SK-N-SH treated with all-trans-retinoic acid at 6 μM for 48 hours (cell line): ENCODE data around the gene MRPS5.

Experiments used
- ATAC-seq: fragments of 200-7000 bp; cut with Tn5 transposase; 3 replicates; pipeline ENCODE4 v1.9.1; 2020; ENCODE audit warnings: mild to moderate bottlenecking, moderate library complexity
- ARNTL ChIP-seq: fragments of 450-650 bp; formaldehyde crosslinking; IDR thresholded peaks from 2 replicates; pipeline ENCODE4 v1.5.0; 2020; ENCODE audit warnings: low read depth, mild to moderate bottlenecking, moderate library complexity, borderline replicate concordance
- BACH2 ChIP-seq: fragments of 250-450 bp; sonication (Bioruptor Pico); IDR thresholded peaks from 2 replicates; pipeline ENCODE4 v1.9.0; 2021; ENCODE audit warnings: mild to moderate bottlenecking, borderline replicate concordance
- CSDC2 ChIP-seq: fragments of 250-450 bp; sonication (Bioruptor Pico); IDR thresholded peaks from 2 replicates; pipeline ENCODE4 v1.5.0; 2020; ENCODE audit warnings: mild to moderate bottlenecking, moderate library complexity
- ESRRG ChIP-seq: fragments of 250-450 bp; sonication (Bioruptor Pico); IDR thresholded peaks from 2 replicates; pipeline ENCODE4 v1.6.1; 2021; ENCODE audit warnings: mild to moderate bottlenecking
- GLIS3 ChIP-seq: fragments of 250-450 bp; sonication (Bioruptor Pico); IDR thresholded peaks from 2 replicates; pipeline ENCODE4 v1.5.0; 2020; ENCODE audit warnings: mild to moderate bottlenecking, moderate library complexity
- ISL1 ChIP-seq: fragments of 250-450 bp; sonication (Bioruptor Pico); IDR thresholded peaks from 2 replicates; pipeline ENCODE4 v2.1.2; 2022; ENCODE audit warnings: mild to moderate bottlenecking, moderate library complexity
- OSR1 ChIP-seq: fragments of 250-450 bp; sonication (Bioruptor Pico); IDR thresholded peaks from 2 replicates; pipeline ENCODE4 v1.8.0; 2022; ENCODE audit warnings: moderate library complexity, mild to moderate bottlenecking, inconsistent platforms
- PPARA ChIP-seq: fragments of 250-450 bp; sonication (Bioruptor Pico); IDR thresholded peaks from 2 replicates; pipeline ENCODE4 v1.5.0; 2020; ENCODE audit warnings: mild to moderate bottlenecking, borderline replicate concordance
- RARB ChIP-seq: fragments of 250-450 bp; sonication (Bioruptor Pico); IDR thresholded peaks from 2 replicates; pipeline ENCODE4 v1.8.0; 2021; ENCODE audit warnings: mild to moderate bottlenecking, moderate library complexity
- SNAI2 ChIP-seq: fragments of 250-450 bp; sonication (Bioruptor Pico); IDR thresholded peaks from 2 replicates; pipeline ENCODE4 v1.5.0; 2020; ENCODE audit warnings: mild to moderate bottlenecking, moderate library complexity
- TCF4 ChIP-seq: fragments of 250-450 bp; sonication (Bioruptor Pico); IDR thresholded peaks from 2 replicates; pipeline ENCODE4 v1.8.0; 2021; ENCODE audit warnings: mild to moderate bottlenecking, moderate library complexity, borderline replicate concordance
- TOX ChIP-seq: fragments of 250-450 bp; sonication (Bioruptor Pico); IDR thresholded peaks from 2 replicates; pipeline ENCODE4 v1.8.0; 2021; ENCODE audit warnings: mild to moderate bottlenecking, moderate library complexity, borderline replicate concordance
- ZC3H10 ChIP-seq: fragments of 250-450 bp; sonication (Bioruptor Pico); IDR thresholded peaks from 2 replicates; pipeline ENCODE4 v1.5.1; 2021; ENCODE audit warnings: mild to moderate bottlenecking, moderate library complexity
- ZFP3 ChIP-seq: fragments of 250-450 bp; sonication (Bioruptor Pico); IDR thresholded peaks from 2 replicates; pipeline ENCODE4 v1.5.0; 2020; ENCODE audit warnings: mild to moderate bottlenecking, moderate library complexity
- ZFP30 ChIP-seq: fragments of 450-650 bp; formaldehyde crosslinking; IDR thresholded peaks from 2 replicates; pipeline ENCODE4 v1.5.0; 2022; ENCODE audit warnings: mild to moderate bottlenecking, moderate library complexity
- ZNF565 ChIP-seq: fragments of 450-650 bp; formaldehyde crosslinking; conservative IDR thresholded peaks from 2 replicates; pipeline ENCODE4 v1.5.0; 2020; ENCODE audit warnings: low read depth, mild to moderate bottlenecking, moderate library complexity
- ZNF70 ChIP-seq: fragments of 450-650 bp; formaldehyde crosslinking; IDR thresholded peaks from 2 replicates; pipeline ENCODE4 v1.5.0; 2020; ENCODE audit warnings: mild to moderate bottlenecking, moderate library complexity
- ZNF8 ChIP-seq: fragments of 450-650 bp; formaldehyde crosslinking; IDR thresholded peaks from 2 replicates; pipeline ENCODE4 v1.5.0; 2020; ENCODE audit warnings: mild to moderate bottlenecking, moderate library complexity
- TF ChIP-seq, protein P1 (sequence below): fragments of 250-450 bp; sonication (Bioruptor Pico); IDR thresholded peaks from 2 replicates; pipeline ENCODE4 v1.8.0; 2021; ENCODE audit warnings: low read depth, mild to moderate bottlenecking, moderate library complexity, borderline replicate concordance
- TF ChIP-seq, protein P2 (sequence below): fragments of 250-450 bp; sonication (Bioruptor Pico); IDR thresholded peaks from 2 replicates; pipeline ENCODE4 v1.5.1; 2021; ENCODE audit warnings: mild to moderate bottlenecking, moderate library complexity
- TF ChIP-seq, protein P3 (sequence below): fragments of 250-450 bp; sonication (Bioruptor Pico); IDR thresholded peaks from 2 replicates; pipeline ENCODE4 v1.5.0; 2020; ENCODE audit warnings: mild to moderate bottlenecking, moderate library complexity
- TF ChIP-seq, protein P4 (sequence below): fragments of 250-450 bp; sonication (Bioruptor Pico); IDR thresholded peaks from 2 replicates; pipeline ENCODE4 v1.8.0; 2020; ENCODE audit warnings: mild to moderate bottlenecking, moderate library complexity, borderline replicate concordance
- TF ChIP-seq, protein P5 (sequence below): fragments of 250-450 bp; sonication (Bioruptor Pico); IDR thresholded peaks from 2 replicates; pipeline ENCODE4 v1.5.1; 2020; ENCODE audit warnings: low read depth, mild to moderate bottlenecking, moderate library complexity

The MRPS5 gene

DNA sequence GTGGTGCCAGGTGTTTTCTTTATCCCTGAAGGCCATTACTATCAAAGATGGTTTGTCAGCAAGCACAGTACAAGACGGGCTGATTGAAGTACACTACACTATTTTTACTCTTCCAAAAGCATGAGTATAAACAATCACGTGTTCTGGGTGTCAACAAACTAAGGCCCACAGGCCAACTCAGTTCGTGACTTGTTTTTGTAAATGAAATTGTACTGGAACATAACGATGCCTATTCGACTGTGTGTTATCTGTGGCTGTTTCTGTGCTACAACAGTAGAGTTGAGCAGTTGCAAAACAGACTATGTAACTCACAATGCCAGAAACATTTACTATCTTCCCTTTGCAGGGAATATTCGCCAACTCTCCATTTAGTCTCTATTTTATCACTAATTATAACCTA, 12.3 kb downstream of the MRPS5 start:
- ATAC-seq: no peak

DNA sequence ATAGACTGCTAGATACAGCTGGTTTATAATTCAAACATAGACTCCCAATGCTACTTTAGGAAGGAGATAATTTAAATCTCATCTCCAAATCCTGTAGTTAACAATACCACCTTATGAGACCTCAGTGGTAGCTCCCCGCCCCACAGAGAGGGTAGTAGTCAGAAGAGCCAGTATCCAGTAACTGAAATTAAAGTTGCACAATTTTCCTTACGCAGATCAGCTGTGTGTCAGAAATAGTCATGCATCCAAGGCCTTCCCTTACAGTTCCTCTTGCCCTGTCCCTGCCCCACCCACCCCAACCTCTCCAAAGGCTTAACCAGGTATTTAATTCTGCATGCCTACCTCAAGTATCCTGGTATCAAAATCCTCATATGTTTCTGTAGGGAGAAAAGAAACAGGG, 15.5 kb downstream of the MRPS5 start:
- TF ChIP-seq ARNTL (CRISPR knock-in tag): no peak
- no peak for ATAC-seq

More for the DNA sequence above, 12.3 kb downstream of the MRPS5 start:
- TF ChIP-seq TOX (CRISPR knock-in tag) (no peak), ZNF8 (CRISPR knock-in tag) (no peak), ZNF70 (CRISPR knock-in tag) (no peak), ISL1 (no peak), ZC3H10 (CRISPR knock-in tag) (no peak), OSR1 (CRISPR knock-in tag) (no peak), ZNF565 (CRISPR knock-in tag) (no peak), GLIS3 (no peak), ESRRG (CRISPR knock-in tag) (no peak)
- TF ChIP-seq, protein P1, sequence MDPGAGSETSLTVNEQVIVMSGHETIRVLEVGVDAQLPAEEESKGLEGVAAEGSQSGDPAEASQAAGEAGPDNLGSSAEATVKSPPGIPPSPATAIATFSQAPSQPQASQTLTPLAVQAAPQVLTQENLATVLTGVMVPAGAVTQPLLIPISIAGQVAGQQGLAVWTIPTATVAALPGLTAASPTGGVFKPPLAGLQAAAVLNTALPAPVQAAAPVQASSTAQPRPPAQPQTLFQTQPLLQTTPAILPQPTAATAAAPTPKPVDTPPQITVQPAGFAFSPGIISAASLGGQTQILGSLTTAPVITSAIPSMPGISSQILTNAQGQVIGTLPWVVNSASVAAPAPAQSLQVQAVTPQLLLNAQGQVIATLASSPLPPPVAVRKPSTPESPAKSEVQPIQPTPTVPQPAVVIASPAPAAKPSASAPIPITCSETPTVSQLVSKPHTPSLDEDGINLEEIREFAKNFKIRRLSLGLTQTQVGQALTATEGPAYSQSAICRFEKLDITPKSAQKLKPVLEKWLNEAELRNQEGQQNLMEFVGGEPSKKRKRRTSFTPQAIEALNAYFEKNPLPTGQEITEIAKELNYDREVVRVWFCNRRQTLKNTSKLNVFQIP: no peak
- TF ChIP-seq, protein P2, sequence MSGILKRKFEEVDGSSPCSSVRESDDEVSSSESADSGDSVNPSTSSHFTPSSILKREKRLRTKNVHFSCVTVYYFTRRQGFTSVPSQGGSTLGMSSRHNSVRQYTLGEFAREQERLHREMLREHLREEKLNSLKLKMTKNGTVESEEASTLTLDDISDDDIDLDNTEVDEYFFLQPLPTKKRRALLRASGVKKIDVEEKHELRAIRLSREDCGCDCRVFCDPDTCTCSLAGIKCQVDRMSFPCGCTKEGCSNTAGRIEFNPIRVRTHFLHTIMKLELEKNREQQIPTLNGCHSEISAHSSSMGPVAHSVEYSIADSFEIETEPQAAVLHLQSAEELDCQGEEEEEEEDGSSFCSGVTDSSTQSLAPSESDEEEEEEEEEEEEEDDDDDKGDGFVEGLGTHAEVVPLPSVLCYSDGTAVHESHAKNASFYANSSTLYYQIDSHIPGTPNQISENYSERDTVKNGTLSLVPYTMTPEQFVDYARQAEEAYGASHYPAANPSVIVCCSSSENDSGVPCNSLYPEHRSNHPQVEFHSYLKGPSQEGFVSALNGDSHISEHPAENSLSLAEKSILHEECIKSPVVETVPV (CRISPR knock-in tag): no peak

DNA sequence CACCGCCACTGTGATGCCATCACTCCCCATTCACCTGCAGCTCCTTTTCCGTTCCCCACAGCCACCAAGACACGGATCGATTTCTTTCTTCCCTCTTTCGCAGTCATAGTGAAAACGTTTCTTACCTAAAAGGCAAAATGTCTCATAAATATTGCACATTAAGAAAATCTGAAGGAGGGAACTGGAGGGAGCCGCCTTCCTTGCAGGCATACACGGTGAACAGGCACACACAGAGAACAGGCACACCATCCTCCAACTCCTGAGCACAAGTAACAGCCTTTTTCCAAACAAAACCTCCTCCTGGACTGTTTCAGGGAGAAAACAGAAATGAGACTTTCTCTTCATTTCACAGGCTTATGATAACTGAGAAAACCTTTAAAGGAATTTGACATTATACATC, 17.0 kb downstream of the MRPS5 start:
- no peak for ATAC-seq
- TF ChIP-seq, protein P3, sequence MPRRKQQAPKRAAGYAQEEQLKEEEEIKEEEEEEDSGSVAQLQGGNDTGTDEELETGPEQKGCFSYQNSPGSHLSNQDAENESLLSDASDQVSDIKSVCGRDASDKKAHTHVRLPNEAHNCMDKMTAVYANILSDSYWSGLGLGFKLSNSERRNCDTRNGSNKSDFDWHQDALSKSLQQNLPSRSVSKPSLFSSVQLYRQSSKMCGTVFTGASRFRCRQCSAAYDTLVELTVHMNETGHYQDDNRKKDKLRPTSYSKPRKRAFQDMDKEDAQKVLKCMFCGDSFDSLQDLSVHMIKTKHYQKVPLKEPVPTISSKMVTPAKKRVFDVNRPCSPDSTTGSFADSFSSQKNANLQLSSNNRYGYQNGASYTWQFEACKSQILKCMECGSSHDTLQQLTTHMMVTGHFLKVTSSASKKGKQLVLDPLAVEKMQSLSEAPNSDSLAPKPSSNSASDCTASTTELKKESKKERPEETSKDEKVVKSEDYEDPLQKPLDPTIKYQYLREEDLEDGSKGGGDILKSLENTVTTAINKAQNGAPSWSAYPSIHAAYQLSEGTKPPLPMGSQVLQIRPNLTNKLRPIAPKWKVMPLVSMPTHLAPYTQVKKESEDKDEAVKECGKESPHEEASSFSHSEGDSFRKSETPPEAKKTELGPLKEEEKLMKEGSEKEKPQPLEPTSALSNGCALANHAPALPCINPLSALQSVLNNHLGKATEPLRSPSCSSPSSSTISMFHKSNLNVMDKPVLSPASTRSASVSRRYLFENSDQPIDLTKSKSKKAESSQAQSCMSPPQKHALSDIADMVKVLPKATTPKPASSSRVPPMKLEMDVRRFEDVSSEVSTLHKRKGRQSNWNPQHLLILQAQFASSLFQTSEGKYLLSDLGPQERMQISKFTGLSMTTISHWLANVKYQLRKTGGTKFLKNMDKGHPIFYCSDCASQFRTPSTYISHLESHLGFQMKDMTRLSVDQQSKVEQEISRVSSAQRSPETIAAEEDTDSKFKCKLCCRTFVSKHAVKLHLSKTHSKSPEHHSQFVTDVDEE (CRISPR knock-in tag): no peak
- TF ChIP-seq ESRRG (CRISPR knock-in tag) (no peak), PPARA (CRISPR knock-in tag) (no peak), BACH2 (CRISPR knock-in tag) (no peak), OSR1 (CRISPR knock-in tag) (no peak), TOX (CRISPR knock-in tag) (no peak), SNAI2 (CRISPR knock-in tag) (no peak), ZFP30 (CRISPR knock-in tag) (no peak), ISL1 (no peak), CSDC2 (CRISPR knock-in tag) (no peak), ZNF70 (CRISPR knock-in tag) (no peak), ZFP3 (CRISPR knock-in tag) (no peak), RARB (CRISPR knock-in tag) (no peak), TCF4 (CRISPR knock-in tag) (no peak), ZC3H10 (CRISPR knock-in tag) (no peak)
- TF ChIP-seq, protein P4, sequence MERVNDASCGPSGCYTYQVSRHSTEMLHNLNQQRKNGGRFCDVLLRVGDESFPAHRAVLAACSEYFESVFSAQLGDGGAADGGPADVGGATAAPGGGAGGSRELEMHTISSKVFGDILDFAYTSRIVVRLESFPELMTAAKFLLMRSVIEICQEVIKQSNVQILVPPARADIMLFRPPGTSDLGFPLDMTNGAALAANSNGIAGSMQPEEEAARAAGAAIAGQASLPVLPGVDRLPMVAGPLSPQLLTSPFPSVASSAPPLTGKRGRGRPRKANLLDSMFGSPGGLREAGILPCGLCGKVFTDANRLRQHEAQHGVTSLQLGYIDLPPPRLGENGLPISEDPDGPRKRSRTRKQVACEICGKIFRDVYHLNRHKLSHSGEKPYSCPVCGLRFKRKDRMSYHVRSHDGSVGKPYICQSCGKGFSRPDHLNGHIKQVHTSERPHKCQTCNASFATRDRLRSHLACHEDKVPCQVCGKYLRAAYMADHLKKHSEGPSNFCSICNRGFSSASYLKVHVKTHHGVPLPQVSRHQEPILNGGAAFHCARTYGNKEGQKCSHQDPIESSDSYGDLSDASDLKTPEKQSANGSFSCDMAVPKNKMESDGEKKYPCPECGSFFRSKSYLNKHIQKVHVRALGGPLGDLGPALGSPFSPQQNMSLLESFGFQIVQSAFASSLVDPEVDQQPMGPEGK (CRISPR knock-in tag): no peak
- TF ChIP-seq, protein P5, sequence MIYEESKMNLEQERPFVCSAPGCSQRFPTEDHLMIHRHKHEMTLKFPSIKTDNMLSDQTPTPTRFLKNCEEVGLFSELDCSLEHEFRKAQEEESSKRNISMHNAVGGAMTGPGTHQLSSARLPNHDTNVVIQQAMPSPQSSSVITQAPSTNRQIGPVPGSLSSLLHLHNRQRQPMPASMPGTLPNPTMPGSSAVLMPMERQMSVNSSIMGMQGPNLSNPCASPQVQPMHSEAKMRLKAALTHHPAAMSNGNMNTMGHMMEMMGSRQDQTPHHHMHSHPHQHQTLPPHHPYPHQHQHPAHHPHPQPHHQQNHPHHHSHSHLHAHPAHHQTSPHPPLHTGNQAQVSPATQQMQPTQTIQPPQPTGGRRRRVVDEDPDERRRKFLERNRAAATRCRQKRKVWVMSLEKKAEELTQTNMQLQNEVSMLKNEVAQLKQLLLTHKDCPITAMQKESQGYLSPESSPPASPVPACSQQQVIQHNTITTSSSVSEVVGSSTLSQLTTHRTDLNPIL (CRISPR knock-in tag): no peak
- TF ChIP-seq, protein P1: no peak
